DMS53 (cell line): ENCODE results near the gene PTER.
A peak's percentile ranks its signal among the peaks of the same experiment; 100 is the strongest.

Experiments used
- DNase-seq: peaks from one replicate; lab custom pipeline; 2025; lab: John Stamatoyannopoulos, UW

The PTER gene

GRCh38 chr10:16544591-16544990 is 107.8 kb downstream of the PTER start:
- no peak for DNase-seq

DNA sequence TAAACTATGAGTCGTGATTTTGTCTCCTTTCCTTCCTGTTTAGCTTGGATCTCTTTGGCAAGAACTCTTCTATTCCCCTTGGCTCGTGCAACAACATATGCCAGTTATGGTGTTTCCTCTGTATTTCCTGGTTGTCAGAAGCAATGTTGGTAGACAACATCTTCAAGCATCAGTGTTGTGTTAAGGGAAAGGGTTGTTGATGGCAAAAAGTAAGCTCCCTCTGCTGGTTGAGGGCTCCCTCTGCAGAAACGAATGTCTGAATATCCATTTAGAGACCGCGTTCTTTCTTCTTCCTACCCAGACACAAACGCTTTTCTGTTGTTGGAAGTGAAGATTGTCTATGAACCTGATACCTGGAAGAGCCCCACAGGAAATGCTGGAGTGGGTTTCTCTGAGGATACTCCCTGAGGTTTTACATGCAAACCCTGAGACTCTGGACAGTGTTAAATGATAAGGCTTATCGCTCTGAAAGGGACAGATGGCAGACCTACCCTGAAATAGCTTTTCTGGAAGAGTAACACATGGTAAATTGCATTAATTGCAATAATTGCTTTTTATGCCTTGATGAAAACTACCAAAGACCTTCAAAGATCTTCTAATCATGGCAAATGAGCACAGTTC is 108.4 kb downstream of the PTER start:
- DNase-seq: peak; percentile 86

GRCh38 chr10:16547973-16548372 is 111.2 kb downstream of the PTER start:
- DNase-seq: no peak

DNA sequence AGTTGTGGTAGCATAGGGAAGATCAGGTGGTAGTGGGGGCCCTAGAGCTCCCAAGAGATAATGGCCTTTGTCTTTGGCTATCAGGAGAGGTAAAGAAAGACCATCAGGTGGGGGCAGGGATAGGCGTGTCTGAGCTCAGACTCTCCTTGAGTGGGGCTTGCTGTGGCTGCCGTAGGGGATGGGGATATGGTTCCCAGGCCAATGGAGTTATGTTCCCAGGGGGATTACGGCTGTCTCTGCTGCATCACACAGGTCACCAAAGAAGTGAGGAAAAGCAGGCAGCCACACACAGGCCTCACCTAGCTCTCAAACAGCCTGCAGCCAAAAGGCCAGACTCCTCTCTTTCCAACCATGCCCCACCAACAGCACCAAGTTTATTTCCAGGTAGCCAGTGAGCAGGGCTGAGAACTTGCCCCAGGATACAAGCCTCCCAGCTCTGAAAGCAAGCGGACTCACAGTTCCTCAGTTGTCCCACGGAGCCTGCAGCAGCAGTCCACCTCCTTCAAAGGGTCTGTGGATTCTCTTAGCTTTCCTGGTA is 122.5 kb downstream of the PTER start:
- DNase-seq: no peak

DNA sequence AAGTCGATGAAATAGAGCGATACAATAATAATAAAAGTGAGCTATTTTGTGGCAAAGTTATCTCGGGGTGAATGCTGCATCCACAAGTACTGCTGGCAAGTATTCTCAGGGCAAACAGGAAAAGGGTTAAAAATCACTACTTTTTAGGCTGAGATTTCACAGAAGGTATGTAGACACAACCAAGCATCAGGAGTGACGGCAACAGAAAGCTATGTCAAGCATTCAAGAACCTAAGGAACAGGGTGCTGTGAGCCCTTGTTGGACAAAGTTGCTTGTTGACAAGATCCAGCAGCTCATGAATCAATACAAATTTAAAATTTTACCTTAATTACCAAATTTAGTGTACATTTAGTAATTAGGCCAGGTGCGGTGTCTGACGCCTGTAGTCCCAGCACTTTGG is 126.1 kb downstream of the PTER start:
- no peak for DNase-seq
